PFSK-1 (cell line): Measurements from ENCODE around the gene UNC5B.

Experiments
- FOXP2 ChIP-seq: optimal IDR thresholded peaks from 2 replicates; pipeline ENCODE3; 2011; ENCODE audit warnings: borderline replicate concordance, control low read depth, inconsistent platforms; ENCODE audit not compliant: insufficient read depth; ENCODE audit errors: extremely low read length, extremely low read depth
- POLR2AphosphoS5 ChIP-seq: IDR thresholded peaks from 2 replicates; pipeline ENCODE4 v1.6.1; 2012; ENCODE audit warnings: low read depth, mild to moderate bottlenecking, control low read depth, low read length, moderate library complexity
- REST ChIP-seq, 2 experiments: IDR thresholded peaks; 2 replicates each; pipeline versions ENCODE4 v1.6.1 to v1.8.0; 2011 to 2012; ENCODE audit warnings: low read depth in 2 of 2, low read length in 2 of 2, control low read depth in 1 of 2, inconsistent platforms in 1 of 2, mild to moderate bottlenecking in 1 of 2, moderate library complexity in 1 of 2; ENCODE audit not compliant: insufficient read depth in 1 of 2
- SIN3A ChIP-seq: IDR thresholded peaks from 2 replicates; pipeline ENCODE4 v1.6.1; 2012; ENCODE audit warnings: mild to moderate bottlenecking, low read length, moderate library complexity, borderline replicate concordance; ENCODE audit not compliant: insufficient read depth
- TAF1 ChIP-seq: IDR thresholded peaks from 2 replicates; pipeline ENCODE4 v1.6.1; 2012; ENCODE audit warnings: low read length, control low read depth, borderline replicate concordance; ENCODE audit not compliant: insufficient read depth

Gene UNC5B

GRCh38 chr10:71254834-71255549, 42.6 kb downstream of the UNC5B start:
- no peak for TF ChIP-seq TAF1
- no peak for TF ChIP-seq POLR2AphosphoS5

- no peak for TF ChIP-seq SIN3A
- TF ChIP-seq TAF1 = no peak
- TF ChIP-seq REST (IDR thresholded peaks at IDR 0.05; ENCODE audit: insufficient read depth in 1 of 2, low read depth in 2 of 2, low read length in 2 of 2) = no peak
- TF ChIP-seq FOXP2 = no peak
These were observed 43.1 kb downstream of the UNC5B start for GRCh38 chr10:71255550-71255807.

GRCh38 chr10:71255808-71256660, 43.7 kb downstream of the UNC5B start:
- no peak for TF ChIP-seq POLR2AphosphoS5
- peak; percentile 20 for TF ChIP-seq FOXP2
- peak; percentile 75 to 86 for TF ChIP-seq REST (IDR thresholded peaks at IDR 0.05; ENCODE audit: insufficient read depth in 1 of 2, low read depth in 2 of 2, low read length in 2 of 2)

- TF ChIP-seq FOXP2 (no peak), POLR2AphosphoS5 (no peak), SIN3A (no peak), REST (IDR thresholded peaks at IDR 0.05; ENCODE audit: insufficient read depth in 1 of 2, low read depth in 2 of 2, low read length in 2 of 2) (no peak), TAF1 (no peak)
These were observed 44.4 kb downstream of the UNC5B start for GRCh38 chr10:71256661-71257318.

- TF ChIP-seq POLR2AphosphoS5 (no peak), SIN3A (no peak), FOXP2 (no peak), REST (IDR thresholded peaks at IDR 0.05; ENCODE audit: insufficient read depth in 1 of 2, low read depth in 2 of 2, low read length in 2 of 2) (no peak), TAF1 (no peak)
These were observed 45.1 kb downstream of the UNC5B start for GRCh38 chr10:71257319-71257997.
